Loucy (cell line): ENCODE measurements around the gene SUN2.

ENCODE experiments used
- CTCF ChIP-seq: fragments of 200-600 bp; sonication (generic); conservative IDR thresholded peaks from 2 replicates; pipeline ENCODE4 v1.5.1; 2014; ENCODE audit warnings: mild to moderate bottlenecking, antibody characterized with exemption, low read length
- EZH2phosphoT487 ChIP-seq: fragments of 200-600 bp; IDR thresholded peaks from 2 replicates; pipeline ENCODE4 v1.6.1; 2018; ENCODE audit warnings: antibody characterized with exemption, mild to moderate bottlenecking, moderate library complexity, borderline replicate concordance

- TF ChIP-seq CTCF: no peak
- TF ChIP-seq EZH2phosphoT487: no peak
Measured at GRCh38 chr22:38774496-38775166, 18.8 kb upstream of the SUN2 start.
